GM12872 (cell line): ENCODE measurements around the gene RBM19.

Source experiments
- TF ChIP-seq, protein P1 (sequence below): IDR thresholded peaks from 3 replicates; pipeline ENCODE4 v1.5.1; 2011; ENCODE audit warnings: low read depth, mild to moderate bottlenecking, low read length, moderate library complexity; ENCODE audit not compliant: insufficient read depth

RBM19 gene

DNA sequence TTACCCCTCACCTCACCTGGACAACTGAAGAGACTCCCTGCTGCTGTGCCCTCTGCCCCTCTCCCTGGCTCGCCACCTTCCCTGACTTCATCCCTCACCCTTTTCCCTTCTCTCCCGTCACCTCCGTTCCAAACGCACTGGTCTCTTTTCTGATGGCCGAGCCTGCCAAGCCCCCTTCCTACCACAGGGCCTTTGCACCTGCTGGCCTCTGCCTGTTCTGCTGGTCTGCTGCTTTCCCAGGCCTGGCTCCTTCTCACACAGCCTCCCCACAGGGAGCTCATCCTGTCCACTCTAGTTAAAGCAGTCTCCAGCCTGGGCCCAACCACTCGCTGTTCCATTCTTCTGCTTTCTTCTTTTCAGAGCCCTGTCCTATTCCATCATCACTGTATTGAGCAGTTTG is 34.6 kb downstream of the RBM19 start:
- TF ChIP-seq, protein P1, sequence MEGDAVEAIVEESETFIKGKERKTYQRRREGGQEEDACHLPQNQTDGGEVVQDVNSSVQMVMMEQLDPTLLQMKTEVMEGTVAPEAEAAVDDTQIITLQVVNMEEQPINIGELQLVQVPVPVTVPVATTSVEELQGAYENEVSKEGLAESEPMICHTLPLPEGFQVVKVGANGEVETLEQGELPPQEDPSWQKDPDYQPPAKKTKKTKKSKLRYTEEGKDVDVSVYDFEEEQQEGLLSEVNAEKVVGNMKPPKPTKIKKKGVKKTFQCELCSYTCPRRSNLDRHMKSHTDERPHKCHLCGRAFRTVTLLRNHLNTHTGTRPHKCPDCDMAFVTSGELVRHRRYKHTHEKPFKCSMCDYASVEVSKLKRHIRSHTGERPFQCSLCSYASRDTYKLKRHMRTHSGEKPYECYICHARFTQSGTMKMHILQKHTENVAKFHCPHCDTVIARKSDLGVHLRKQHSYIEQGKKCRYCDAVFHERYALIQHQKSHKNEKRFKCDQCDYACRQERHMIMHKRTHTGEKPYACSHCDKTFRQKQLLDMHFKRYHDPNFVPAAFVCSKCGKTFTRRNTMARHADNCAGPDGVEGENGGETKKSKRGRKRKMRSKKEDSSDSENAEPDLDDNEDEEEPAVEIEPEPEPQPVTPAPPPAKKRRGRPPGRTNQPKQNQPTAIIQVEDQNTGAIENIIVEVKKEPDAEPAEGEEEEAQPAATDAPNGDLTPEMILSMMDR: no peak

DNA sequence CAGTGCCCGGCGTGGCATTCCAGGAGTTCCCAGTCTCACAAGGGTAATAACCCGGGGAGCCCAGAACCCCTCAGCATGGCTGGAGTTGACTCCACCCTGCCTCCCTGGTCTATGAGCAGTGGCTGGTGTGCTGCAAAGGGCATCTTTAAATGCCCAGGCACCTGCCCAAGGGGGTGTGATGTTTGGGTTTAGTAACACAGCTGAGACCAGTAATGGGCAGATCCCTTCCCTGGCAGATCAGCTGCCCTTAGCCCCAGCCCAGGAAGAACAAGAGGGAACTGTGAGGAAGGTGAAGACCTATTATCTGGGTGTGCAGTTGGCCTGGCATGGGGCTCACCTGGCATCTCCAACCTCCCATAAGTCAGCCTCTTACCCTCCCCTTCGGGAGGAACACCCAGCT is 35.9 kb downstream of the RBM19 start:
- TF ChIP-seq, protein P1: no peak

DNA sequence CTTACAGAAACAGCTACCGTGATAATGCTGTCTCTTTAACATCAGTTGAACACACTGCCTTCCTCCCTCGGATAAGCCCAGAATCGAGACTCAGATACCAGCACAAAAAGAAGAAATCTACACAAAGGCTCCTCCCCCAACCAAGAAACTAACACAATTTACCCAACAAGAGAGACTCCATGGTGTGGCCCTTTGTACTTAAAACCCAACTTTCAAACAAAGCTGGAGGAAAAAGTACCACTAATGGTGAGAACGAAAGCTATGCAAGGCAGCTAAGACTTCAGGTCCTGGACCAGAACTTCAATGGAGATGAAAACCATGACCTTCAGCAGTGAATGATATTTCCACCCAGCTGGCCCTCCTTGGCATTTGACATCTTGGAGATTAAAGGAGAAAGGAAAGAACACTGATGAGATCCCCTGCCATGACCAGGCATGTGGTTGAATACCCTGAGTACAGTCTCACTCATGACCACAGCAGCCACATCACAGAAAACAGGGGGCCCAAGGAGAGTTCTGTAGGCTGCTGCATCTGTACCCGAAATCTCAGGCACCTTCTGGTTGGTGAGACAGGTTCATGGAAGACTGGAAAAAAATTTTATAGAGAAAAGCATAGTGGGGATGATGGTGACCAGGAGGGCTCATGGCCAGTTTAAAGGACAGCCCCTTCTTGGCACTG is 36.7 kb downstream of the RBM19 start:
- TF ChIP-seq, protein P1: no peak

DNA sequence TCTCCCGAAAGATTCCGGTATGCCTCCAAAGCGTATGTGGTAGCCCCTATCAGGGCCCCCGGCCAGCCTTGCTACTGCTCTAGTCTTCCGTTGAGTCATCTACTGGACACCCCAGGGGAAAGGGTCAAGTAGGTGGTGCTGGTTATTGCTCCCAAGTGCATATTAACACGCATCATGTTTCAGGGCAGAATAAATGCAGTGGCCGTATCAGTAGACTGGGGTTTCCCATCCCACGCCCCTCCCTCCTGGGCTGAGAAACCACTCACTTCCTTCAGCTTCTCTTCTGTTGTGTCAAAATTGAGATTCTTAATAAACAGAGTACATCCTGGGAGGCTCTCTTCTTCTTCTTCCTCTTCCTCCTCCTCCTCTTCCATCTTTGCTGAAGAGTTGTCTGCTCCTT is 39.3 kb downstream of the RBM19 start:
- TF ChIP-seq, protein P1: no peak

DNA sequence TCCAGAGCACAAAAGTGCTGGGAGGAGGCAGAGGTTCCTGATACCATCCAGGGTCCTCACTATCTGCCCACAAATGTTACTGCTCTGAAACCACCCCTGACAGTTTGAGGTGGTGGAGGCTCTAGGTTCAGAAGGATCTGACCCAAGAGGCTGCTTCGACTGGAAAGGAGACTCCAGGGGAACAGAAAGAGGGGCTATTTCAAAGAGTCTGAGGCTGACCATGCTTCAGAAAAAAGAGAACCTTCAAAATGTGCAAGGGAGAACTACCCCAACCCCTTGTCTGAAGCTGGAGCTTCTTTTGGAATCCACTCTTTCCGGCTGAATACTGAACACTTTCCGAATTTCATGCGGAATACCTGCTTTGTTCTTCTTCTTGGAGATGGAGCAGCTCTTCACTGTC is 41.8 kb downstream of the RBM19 start:
- TF ChIP-seq, protein P1: no peak

DNA sequence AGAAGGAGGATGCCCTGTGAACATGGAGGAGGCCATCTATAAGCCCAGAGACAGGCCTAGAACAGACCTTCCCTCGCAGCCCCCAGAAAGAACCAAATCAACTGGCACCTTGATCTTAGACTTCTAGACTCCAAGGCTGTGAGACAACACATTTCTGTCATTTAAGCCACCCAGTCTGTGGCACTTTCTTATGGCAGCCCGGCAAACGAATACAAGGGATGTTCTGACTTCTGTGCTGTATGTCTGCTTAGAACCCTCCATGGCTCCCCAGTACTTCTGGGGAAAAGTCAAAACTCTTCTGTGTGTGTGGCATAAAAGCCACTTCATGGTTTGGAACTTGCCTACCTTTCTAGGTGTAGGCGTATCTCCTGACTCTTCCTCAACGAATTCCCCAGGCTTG is 42.9 kb downstream of the RBM19 start:
- TF ChIP-seq, protein P1: no peak

DNA sequence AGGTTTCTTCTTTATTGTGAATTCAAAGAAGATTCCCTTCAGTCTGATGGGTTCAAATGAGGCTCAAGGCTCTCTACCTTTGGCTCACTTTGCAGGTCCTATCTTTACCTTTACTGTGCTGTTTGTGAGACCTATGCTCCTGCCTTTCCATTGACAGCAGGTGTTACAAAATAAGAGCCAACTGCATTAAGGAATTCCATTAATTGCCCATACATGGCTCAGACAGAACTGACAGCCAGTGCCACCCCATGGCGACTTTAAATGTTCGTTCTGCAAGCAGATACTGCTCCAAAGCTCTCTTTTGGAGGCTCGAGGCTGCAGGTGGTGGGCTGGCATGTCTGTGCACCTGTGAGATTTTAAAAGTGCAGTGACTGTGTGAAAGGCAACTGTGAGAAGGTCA is 44.7 kb downstream of the RBM19 start:
- TF ChIP-seq, protein P1: no peak
